PC-9 (cell line): ENCODE data around the gene UTF1. TPM values are rescaled to one million over a fixed set of nuclear protein-coding genes. Genes with fewer than 3 reads are reported as not detected.
"Not testable (repeated sequence)": the region's sequence is repeated elsewhere in the genome, so short reads cannot be mapped to it uniquely, and the experiment has no call there.

ENCODE experiments used
- BruUV-seq: library from RNA; stranded (reverse); fragments of 400-500 nt; replicated peaks from 2 replicates; lab custom pipeline; 2021; lab: Mats Ljungman, UMichigan
- CTCF ChIA-PET: fragments of 300-600 bp; sonication (Branson Sonifier 250); formaldehyde crosslinking; loops from one replicate; lab custom pipeline; 2022; ENCODE audit warnings: antibody characterized with exemption; lab: Charles Lee
- POLR2A ChIA-PET: fragments of 300-600 bp; sonication (Branson Sonifier 250); formaldehyde crosslinking; loops from one replicate; lab custom pipeline; 2022; ENCODE audit warnings: antibody characterized with exemption; ENCODE audit not compliant: unreplicated experiment; lab: Charles Lee
- DNase-seq, 2 experiments: peaks; one replicate each; pipeline versions ENCODE4 v3.0.0 to v3.0.0-alpha.2; 2015 to 2022; ENCODE audit warnings: mixed read lengths in 1 of 2
- H2AFZ ChIP-seq: fragments of 200-600 bp; sonication (generic); 2 replicates; pipeline ENCODE4 v1.8.1; 2017; ENCODE audit warnings: antibody characterized with exemption
- H3F3A ChIP-seq: fragments of 200-600 bp; sonication (generic); 2 replicates; pipeline ENCODE4 v1.8.1; 2017; ENCODE audit warnings: antibody characterized with exemption, mild to moderate bottlenecking, low read depth; ENCODE audit not compliant: insufficient read depth
- H3K27ac ChIP-seq: fragments of 200-600 bp; sonication (generic); 2 replicates; pipeline ENCODE4 v1.6.1; 2016; ENCODE audit warnings: mixed run types
- H3K27me3 ChIP-seq: fragments of 200-600 bp; sonication (generic); 2 replicates; pipeline ENCODE4 v1.6.1; 2016; ENCODE audit warnings: low read depth, mixed run types; ENCODE audit not compliant: insufficient read depth
- H3K36me3 ChIP-seq: fragments of 200-600 bp; sonication (generic); 2 replicates; pipeline ENCODE4 v1.6.1; 2016; ENCODE audit warnings: low read depth, mixed run types
- H3K4me1 ChIP-seq: fragments of 200-600 bp; sonication (generic); replicated peaks from 2 replicates; pipeline ENCODE4 v1.6.1; 2016; ENCODE audit warnings: mixed run types; ENCODE audit not compliant: insufficient read depth
- H3K4me2 ChIP-seq: fragments of 200-600 bp; sonication (generic); 2 replicates; pipeline ENCODE4 v1.6.1; 2017; ENCODE audit warnings: mixed run types
- H3K4me3 ChIP-seq: fragments of 200-600 bp; sonication (generic); 2 replicates; pipeline ENCODE4 v1.6.1; 2016; ENCODE audit warnings: mixed run types
- H3K79me2 ChIP-seq: fragments of 200-600 bp; sonication (generic); 2 replicates; pipeline ENCODE4 v1.6.1; 2017; ENCODE audit warnings: low read depth, mixed run types
- H3K9me2 ChIP-seq: fragments of 200-600 bp; sonication (generic); 2 replicates; pipeline ENCODE4 v1.8.1; 2017; ENCODE audit warnings: mild to moderate bottlenecking; ENCODE audit not compliant: insufficient read depth
- H3K9me3 ChIP-seq: fragments of 200-600 bp; sonication (generic); 2 replicates; pipeline ENCODE4 v1.8.1; 2016; ENCODE audit warnings: low read depth; ENCODE audit not compliant: insufficient read depth
- H4K20me1 ChIP-seq: fragments of 200-600 bp; sonication (generic); 2 replicates; pipeline ENCODE4 v1.8.1; 2017; ENCODE audit not compliant: insufficient read depth
- CTCF ChIP-seq: fragments of 200-600 bp; sonication (generic); conservative IDR thresholded peaks from 2 replicates; pipeline ENCODE4 v1.6.1; 2017; ENCODE audit warnings: mixed run types, antibody characterized with exemption, mild to moderate bottlenecking, moderate library complexity
- EZH2 ChIP-seq: fragments of 200-600 bp; sonication (generic); IDR thresholded peaks from 2 replicates; pipeline ENCODE4 v1.8.0; 2017; ENCODE audit warnings: antibody characterized with exemption, low read depth
- intact Hi-C: fragments of 100-400 bp; cut with micrococcal nuclease; formaldehyde crosslinking; loops from one replicate; pipeline ENCODE4 v1.10.0; 2022; ENCODE audit not compliant: unreplicated experiment
- total RNA-seq: library from RNA; stranded (reverse); gene quantifications from 2 replicates; pipeline ENCODE4 v1.2.3, GENCODE V29; 2021

UTF1 gene
- total RNA-seq, 1 experiment from 2014 or later: not detected

- H3K4me2 ChIP-seq: no peak overlapping the region
- no peaks in the 10 kb centered on the region for H3K36me3 ChIP-seq
- H3F3A ChIP-seq: no peaks in the 10 kb centered on the region
- no peak overlapping the region for H3K27ac ChIP-seq
- BruUV-seq: no TSS peak
- H3K4me3 ChIP-seq: no peak overlapping the region
- no peaks in the 10 kb centered on the region for H3K4me1 ChIP-seq
- H3K27me3 ChIP-seq: peaks cover 12% of the 10 kb centered on the region; the same call in 1 of the 2 replicates
- H2AFZ ChIP-seq: no peak overlapping the region
- H3K9me2 ChIP-seq: no peaks in the 10 kb centered on the region
- intact Hi-C loops: no loop called here
- H3K79me2 ChIP-seq: no peaks in the 10 kb centered on the region
- TF ChIP-seq EZH2 (no peak), CTCF (no peak)
- no peak for DNase-seq
- POLR2A ChIA-PET: no interaction called here
- H3K9me3 ChIP-seq: no peaks in the 10 kb centered on the region
- no peaks in the 10 kb centered on the region for H4K20me1 ChIP-seq
- CTCF ChIA-PET: no interaction called here
Observed at GRCh38 chr10:133231946-133232574, 2.0 kb downstream of the UTF1 start.

GRCh38 chr10:133234796-133235195, 4.8 kb downstream of the UTF1 start:
- POLR2A ChIA-PET, H3K9me2 ChIP-seq, H3K4me2 ChIP-seq, DNase-seq, H2AFZ ChIP-seq, H3K4me1 ChIP-seq, H3K9me3 ChIP-seq, H3K79me2 ChIP-seq, BruUV-seq, H3K36me3 ChIP-seq, H3K4me3 ChIP-seq, intact Hi-C loops, H4K20me1 ChIP-seq, CTCF ChIA-PET, H3K27ac ChIP-seq, H3F3A ChIP-seq: not testable (repeated sequence)
- peaks cover 11% of the 10 kb centered on the region for H3K27me3 ChIP-seq

- H2AFZ ChIP-seq: no peak overlapping the region
- peaks cover 11% of the 10 kb centered on the region for H3K27me3 ChIP-seq
- no peaks in the 10 kb centered on the region for H3K9me3 ChIP-seq
- DNase-seq: no peak
- no peak overlapping the region for H3K4me3 ChIP-seq
- H4K20me1 ChIP-seq: no peaks in the 10 kb centered on the region
- no peaks in the 10 kb centered on the region for H3F3A ChIP-seq
- no peak overlapping the region for H3K27ac ChIP-seq
- BruUV-seq: no TSS peak
- ChIA-PET CTCF (no interaction called here), POLR2A (no interaction called here)
- H3K4me2 ChIP-seq: no peak overlapping the region
- H3K4me1 ChIP-seq: no peaks in the 10 kb centered on the region
- TF ChIP-seq CTCF: no peak
- TF ChIP-seq EZH2: no peak
- no peaks in the 10 kb centered on the region for H3K9me2 ChIP-seq
- intact Hi-C loops: no loop called here
- no peaks in the 10 kb centered on the region for H3K36me3 ChIP-seq
- no peaks in the 10 kb centered on the region for H3K79me2 ChIP-seq
Observed at GRCh38 chr10:133235265-133235855, 5.3 kb downstream of the UTF1 start.
